CD4-positive, alpha-beta T cell treated with Interleukin-10 for 1 hour (primary cell): ENCODE results near the gene NGRN.
A peak's percentile ranks its signal among the peaks of the same experiment; 100 is the strongest.

Source experiments
- DNase-seq: peaks from one replicate; pipeline ENCODE4 v3.0.0-alpha.2; 2020

NGRN gene, protein sequence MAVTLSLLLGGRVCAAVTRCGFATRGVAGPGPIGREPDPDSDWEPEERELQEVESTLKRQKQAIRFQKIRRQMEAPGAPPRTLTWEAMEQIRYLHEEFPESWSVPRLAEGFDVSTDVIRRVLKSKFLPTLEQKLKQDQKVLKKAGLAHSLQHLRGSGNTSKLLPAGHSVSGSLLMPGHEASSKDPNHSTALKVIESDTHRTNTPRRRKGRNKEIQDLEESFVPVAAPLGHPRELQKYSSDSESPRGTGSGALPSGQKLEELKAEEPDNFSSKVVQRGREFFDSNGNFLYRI

DNA sequence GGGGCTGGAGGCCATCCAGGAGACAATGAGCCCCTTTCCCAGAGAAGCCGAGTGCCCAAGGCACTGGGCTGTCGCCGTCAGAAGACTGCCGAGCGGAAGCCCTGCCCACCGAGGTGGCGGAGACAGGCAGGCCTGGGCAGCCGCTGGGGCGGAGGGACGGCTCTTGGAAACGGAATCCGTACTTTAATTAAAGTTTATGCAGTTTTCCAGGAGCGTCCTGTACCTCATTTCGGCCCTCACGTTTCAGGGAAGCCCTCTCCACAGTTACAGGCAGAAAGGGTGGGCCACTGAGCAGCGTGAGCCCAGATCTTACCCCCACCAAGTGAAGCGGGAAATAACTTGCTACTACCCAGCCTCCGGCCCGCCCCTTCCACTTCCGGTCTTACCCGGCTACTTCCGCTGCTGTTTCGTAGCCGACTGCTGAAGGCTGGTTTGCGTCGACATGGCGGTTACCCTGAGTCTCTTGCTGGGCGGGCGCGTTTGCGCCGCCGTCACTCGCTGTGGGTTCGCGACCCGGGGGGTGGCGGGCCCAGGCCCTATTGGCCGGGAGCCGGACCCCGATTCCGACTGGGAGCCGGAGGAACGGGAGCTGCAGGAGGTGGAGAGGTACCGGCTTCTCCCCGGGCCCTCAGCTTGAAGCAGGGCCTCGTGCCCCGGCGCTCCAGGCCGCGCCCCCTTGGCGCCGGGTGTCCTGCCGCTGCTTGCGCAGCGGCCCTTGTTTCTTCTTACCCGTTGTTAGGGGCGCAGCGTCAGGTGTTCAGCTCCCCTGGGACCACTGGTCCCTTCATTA is at the start of gene NGRN:
TSS of gene NGRN (plus strand) at position 402 of the 790 bp plus-strand sequence. CDS start at position 443, 41 bp downstream.
- DNase-seq, result peak; percentile 92

DNA sequence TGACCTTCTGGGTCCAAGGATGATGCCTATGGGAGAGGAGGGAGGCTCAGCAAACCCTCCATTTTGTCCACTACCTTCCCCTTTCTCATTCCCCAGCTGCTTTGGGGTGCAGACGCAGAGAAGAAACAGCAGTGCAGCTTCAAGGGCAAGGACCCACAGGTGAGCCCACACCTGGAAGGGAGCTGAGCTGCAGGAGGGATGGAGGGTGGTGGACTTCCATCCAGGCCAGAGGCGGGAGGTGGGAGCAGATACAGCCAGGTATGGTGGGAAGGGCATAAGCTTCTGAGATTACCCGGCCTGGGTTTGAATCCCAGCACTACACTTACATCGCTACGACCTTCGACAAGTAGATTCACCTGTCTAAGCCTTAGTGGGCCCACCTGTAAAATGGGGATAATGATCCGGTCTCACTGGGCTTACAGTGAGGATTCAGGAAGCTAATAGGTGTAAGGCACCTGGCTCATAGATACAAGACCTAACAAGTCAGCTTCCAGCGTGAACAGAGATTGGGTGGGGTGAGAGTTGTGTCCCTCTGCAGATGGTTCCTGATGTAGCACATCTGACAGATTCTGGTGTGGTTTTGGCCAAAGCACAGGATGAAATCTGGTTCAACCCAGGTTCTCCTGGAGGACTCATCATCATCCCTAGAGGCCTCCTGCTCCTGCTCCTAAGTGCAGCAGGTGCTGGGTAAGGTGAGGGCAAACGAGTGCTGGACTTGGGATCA is 47.6 kb upstream of the NGRN start:
- DNase-seq, result no peak

DNA sequence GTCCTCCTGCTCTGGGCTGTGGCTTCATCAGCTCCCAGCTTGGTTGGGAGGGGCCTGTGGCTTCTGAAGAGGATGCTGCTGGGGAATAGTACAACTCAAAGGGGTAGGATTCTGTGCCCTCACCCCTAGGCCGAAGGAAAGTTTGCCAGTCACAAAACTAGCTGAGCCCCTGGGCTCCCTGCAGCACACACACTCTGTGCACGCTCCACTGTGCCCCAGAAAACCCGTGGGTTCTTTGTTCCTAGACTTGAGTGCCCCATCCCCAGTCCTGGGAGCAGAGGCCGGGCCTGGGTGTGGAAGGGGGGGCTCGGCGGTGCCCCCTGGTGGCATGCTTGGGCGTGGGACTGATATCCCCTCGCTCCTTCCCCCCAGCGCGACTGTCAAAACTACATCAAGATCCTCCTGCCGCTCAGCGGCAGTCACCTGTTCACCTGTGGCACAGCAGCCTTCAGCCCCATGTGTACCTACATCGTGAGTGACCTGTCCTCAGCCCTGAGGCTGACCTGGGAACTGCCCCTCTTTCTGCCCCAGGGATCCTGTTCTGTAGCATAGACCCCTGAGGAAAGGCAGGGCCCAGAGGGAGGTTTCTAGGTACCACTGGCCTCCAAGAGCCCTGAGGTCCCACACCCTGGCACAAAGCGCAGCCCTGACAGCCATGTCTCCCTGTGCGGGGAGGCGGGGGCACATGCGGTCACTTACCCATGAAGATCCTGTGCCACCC is 45.9 kb upstream of the NGRN start:
- DNase-seq, result peak; percentile 58

DNA sequence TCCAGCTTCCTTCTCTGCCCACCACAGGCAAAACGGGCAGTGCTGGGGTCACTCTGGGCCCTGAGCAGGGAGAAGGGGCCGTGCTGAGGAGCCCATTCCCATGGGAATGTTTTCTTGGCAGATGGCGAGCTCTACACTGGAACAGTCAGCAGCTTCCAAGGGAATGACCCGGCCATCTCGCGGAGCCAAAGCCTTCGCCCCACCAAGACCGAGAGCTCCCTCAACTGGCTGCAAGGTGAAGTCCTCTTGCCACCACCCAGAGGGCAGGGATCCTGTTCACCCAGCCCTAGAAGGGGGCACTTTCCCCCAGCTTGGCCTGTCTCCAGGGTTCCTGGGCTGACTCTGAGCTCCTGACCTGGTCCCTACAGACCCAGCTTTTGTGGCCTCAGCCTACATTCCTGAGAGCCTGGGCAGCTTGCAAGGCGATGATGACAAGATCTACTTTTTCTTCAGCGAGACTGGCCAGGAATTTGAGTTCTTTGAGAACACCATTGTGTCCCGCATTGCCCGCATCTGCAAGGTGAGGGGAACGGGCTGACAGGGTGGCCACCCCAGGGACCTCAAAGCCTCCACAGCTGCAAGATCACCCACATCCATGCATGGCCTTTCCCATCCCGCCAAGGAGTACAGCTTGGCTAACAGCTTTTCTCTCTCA is 44.1 kb upstream of the NGRN start:
- DNase-seq, result peak; percentile 36

DNA sequence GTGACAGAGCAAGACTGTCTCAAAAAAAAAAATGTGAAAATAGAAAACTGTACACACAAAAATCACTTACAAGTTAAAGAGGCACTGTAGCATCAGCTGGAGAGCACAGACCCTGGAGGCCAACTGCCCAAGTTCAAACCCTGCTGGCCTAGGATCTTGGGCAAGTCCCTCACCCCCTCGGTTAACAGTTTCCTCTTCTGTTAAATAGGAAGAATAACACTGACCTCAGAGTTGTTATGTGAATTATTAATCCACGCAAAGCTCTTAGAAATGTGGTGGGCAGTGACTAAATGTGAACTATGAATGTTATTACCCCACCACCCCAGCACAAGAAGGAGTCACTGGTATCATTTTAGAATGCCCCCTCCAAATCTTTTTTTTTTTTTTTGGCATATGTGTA is 42.9 kb upstream of the NGRN start:
- no peak for DNase-seq

DNA sequence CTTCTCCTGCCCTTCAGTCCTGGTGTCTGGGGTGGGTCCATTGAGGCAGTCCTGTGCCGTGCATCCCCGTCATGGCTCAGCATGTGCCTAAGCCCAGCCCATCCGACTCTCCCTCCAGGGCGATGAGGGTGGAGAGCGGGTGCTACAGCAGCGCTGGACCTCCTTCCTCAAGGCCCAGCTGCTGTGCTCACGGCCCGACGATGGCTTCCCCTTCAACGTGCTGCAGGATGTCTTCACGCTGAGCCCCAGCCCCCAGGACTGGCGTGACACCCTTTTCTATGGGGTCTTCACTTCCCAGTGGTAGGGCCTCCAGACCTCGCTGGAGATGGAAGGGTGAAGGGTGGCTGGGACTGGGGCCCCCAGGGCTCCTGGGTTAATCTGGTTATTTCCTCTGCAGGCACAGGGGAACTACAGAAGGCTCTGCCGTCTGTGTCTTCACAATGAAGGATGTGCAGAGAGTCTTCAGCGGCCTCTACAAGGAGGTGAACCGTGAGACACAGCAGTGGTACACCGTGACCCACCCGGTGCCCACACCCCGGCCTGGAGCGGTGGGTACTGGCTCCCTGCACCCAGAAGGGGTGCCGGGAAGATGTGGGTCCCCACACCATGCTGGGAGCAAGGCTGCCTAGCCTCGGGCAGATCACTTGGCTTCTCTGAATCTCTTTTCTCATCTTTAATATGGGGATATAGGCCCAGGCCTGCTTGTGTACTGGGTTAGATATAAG is 41.9 kb upstream of the NGRN start:
- DNase-seq, result no peak

DNA sequence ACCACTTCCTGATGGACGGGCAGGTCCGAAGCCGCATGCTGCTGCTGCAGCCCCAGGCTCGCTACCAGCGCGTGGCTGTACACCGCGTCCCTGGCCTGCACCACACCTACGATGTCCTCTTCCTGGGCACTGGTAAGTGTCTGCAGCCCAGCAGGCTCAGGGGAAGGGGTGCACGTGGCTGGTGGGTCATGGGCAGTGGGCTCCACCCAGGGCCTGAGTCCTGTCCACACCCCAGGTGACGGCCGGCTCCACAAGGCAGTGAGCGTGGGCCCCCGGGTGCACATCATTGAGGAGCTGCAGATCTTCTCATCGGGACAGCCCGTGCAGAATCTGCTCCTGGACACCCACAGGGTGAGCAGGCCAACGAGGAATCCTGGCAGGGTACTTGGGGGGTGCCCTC is 40.4 kb upstream of the NGRN start:
- DNase-seq, result no peak

DNA sequence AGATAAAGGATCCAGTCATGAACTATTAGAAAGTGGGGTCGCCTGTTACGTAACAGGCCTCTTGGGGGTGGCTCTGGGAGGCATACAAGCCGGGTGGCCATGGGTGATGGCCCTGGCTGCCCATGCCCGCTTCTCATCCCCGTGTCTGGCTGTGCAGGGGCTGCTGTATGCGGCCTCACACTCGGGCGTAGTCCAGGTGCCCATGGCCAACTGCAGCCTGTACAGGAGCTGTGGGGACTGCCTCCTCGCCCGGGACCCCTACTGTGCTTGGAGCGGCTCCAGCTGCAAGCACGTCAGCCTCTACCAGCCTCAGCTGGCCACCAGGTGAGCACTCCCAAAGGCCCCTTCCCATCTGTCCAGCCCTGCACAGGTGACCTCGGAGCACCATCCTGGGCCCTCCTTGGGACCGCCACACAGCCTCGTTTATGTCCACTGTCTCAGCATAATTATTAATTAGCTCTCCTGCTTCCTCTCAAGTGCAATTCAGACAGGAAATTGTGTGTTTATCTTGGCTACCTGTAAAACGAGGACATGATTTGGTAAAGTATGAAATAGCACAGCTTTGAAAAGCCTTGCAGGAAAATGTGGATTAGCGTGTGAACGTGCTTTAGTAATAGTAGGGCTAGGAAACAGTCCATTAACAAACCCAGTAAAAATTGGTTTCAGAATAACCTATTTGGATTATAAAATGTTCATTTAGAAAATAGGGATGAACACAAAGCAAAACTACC is 39.8 kb upstream of the NGRN start:
- DNase-seq, result no peak

DNA sequence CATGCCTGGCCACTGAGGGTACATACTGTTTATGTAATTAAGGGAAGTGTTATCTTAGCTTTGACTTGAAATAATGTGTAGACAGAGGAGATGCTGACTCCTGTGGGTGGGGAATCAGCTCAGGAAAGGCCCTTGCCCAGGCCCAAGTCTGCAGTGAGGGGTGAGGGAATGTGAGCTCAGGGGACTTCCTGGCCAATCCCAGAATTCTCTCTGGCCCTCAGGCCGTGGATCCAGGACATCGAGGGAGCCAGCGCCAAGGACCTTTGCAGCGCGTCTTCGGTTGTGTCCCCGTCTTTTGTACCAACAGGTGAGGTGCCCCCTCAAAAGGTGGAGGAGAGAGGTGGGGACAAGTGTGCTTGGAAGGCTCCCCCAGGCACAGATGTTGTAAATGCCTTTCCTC is 38.1 kb upstream of the NGRN start:
- no peak for DNase-seq

DNA sequence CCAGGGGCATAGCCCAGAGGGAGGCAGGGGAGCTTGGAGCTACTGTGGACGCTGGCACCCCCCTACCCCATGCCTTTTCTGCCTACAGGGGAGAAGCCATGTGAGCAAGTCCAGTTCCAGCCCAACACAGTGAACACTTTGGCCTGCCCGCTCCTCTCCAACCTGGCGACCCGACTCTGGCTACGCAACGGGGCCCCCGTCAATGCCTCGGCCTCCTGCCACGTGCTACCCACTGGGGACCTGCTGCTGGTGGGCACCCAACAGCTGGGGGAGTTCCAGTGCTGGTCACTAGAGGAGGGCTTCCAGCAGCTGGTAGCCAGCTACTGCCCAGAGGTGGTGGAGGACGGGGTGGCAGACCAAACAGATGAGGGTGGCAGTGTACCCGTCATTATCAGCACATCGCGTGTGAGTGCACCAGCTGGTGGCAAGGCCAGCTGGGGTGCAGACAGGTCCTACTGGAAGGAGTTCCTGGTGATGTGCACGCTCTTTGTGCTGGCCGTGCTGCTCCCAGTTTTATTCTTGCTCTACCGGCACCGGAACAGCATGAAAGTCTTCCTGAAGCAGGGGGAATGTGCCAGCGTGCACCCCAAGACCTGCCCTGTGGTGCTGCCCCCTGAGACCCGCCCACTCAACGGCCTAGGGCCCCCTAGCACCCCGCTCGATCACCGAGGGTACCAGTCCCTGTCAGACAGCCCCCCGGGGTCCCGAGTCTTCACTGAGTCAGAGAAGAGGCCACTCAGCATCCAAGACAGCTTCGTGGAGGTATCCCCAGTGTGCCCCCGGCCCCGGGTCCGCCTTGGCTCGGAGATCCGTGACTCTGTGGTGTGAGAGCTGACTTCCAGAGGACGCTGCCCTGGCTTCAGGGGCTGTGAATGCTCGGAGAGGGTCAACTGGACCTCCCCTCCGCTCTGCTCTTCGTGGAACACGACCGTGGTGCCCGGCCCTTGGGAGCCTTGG is 37.4 kb upstream of the NGRN start:
- DNase-seq, result no peak

DNA sequence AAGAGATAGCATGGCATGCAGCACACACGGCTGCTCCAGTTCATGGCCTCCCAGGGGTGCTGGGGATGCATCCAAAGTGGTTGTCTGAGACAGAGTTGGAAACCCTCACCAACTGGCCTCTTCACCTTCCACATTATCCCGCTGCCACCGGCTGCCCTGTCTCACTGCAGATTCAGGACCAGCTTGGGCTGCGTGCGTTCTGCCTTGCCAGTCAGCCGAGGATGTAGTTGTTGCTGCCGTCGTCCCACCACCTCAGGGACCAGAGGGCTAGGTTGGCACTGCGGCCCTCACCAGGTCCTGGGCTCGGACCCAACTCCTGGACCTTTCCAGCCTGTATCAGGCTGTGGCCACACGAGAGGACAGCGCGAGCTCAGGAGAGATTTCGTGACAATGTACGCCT is 36.5 kb upstream of the NGRN start:
- no peak for DNase-seq

DNA sequence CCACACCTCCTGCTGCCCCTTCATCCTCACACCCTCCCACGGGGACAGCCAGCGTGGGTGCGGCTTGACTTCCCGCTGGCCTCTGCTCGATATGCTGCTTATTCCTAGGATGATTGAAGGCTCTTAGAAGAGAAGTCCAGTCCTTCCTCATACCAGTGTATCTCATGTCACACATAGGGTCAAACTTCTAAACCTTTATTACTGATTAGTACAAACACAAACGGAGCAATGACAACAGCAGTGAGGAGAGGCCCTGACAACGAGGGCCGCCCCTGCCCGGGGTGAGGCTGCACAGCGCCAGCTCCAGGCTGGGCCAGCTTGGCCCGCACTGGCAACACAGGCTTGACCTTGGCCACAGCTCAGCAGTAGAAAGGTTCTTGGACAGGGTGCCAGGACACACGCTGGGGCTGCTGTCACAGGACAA is 35.4 kb upstream of the NGRN start:
- DNase-seq, result no peak

DNA sequence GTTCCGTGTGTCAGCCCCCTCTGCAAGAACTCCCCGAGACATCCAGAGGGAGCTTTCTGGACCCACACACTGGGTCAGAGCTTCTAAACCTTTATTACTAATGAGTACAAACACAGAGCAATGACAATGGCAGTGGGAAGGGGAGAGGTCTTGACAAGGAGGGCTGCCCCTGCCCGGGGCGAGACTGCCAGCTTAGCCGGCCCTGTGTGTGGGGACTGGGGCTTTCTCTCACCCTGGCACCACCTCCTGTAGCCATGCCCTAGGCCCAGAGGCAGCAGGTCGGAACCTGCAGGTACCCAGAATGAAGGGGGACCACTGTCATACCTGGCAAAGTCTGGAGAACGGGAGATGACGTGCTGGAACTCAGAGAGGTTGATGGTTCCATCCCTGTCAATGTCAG is 34.9 kb upstream of the NGRN start:
- DNase-seq, result no peak

DNA sequence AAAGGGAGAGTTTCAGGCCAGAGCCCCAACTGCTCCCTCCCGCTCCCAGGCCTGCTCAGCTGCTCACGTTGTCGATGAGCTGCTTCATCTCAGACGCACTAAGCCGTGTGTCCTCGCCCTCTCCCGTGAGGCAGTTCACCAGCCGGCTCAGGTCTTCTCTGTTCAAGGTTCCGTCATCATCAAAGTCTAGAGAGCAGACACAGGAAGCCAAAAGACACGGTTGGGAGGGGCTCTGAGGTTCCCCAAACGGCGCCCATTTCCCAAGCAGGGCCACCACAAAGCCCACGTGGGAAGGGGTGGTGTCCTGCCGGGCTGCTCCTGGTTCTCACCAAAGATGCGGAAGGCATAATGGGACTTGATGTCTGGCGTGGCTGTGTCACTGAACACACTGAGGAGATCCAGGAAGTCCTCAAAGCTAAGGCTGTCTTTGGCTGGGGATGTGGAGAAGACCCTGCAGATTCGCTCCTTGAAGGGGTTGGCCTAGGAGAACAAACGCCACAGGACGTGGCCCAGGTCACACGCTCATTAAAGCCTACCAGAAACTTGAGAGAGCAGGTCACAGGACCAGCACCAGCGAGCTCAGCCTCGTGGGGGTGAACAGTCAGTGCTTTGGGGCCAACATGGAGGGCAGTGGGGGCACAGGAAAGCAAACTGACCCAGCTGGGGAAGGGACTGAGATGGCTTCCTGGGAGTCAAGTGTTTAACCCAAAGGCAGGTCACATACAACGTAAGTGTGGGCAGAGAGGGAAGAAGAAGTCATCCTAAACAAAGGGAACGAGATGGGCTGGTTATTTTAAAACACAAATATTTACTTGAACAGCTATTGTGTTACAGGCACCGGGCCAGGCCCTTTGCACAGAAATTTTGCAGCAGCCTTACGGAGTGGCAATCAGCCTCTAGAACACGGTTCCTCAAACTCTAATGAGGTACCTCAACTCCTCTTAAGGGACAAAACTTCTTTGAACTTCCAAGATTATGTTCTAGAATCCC is 34.1 kb upstream of the NGRN start:
- DNase-seq, result peak; percentile 90

DNA sequence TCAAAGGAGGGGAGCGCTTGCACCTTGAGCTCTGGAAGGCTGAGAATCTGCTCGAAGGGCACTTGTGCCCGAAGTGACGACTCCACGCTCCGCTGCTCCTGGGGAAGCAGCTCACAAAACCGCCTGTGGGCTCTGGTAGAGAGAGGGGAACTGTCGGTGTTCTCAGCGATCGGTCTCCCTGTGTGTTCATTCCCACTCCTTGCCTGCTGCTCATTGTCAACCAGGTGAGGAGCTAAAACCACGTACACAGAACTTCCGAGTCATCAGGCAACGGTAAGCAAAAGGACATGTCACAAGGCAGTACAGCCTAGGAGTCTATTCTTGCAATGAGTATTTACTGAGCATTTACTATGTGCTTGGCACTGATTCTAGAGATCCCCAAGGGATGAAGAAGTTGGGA is 33.3 kb upstream of the NGRN start:
- DNase-seq, result peak; percentile 29

DNA sequence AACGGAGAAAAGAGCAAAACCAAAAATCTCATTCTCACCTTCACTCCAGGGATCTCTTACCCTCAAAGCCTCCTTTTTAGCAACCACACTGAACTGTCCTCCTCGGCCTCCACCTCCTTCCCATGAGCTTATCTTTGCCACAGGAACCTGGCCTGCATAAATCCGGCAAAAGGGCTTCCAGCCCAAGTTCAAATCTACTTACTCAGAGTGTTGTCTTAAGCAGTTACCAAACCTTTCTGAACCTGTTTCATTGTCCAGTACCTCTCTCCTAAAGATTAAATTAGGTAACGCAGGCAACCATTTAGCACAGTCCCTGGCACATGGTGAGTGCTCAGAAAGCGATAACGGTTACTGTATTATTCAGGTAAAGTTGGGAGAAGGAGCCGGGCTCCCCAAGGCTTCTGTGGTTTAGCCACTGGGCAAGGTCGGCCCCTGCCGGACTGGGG is 32.5 kb upstream of the NGRN start:
- peak; percentile 23 for DNase-seq

DNA sequence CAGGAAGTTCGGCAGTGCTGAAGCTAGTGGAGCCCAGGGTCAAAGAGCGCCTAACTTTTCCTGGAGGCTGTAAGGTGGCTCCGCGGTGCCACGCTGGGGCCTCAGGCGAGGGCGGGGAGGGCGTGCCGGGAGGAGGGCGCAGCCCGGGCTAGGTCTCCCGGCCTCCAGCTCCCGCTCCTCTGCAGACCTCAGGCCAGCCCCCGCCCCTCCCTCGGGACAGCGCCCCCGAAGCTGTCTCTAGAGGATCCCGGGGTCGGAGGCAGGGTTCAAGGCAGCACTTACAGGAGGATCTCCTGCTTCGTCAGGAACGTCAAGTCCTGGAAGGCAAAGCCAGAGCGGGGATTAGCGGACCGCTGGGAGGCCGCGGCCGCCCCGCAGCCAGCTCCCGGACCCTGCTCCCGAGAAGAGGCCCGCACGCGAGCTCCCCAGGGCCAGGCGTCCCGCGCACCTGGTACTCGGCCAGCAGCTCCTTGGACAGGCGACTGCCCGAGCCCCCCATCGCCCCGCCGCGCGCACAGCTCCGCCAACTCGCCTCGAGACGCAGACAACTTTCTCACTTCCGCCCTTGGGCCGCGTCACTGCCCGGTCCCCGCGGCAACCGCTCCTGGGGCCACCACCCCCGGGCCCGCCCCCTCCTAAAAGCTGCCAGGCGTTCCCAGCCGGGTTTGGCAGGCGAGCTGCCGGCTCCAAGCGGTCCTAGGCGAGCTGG is 31.9 kb upstream of the NGRN start, which contains the start of gene CIB1:
TSS of gene CIB1 (minus strand) at position 555 of the 709 bp plus-strand sequence. CDS start at position 499, 56 bp downstream.
- peak; percentile 97 for DNase-seq
